SIG-M5 treated with dmso at 0.1 percent for 504 hours (cell line): ENCODE measurements around the gene GHR.
"Not testable (repeated sequence)": the region's sequence is repeated elsewhere in the genome, so short reads cannot be mapped to it uniquely, and the experiment has no call there.

Experiments
- DNase-seq: peaks from one replicate; lab custom pipeline; 2025; ENCODE audit not compliant: unreplicated experiment; lab: John Stamatoyannopoulos, UW

GHR gene

DNA sequence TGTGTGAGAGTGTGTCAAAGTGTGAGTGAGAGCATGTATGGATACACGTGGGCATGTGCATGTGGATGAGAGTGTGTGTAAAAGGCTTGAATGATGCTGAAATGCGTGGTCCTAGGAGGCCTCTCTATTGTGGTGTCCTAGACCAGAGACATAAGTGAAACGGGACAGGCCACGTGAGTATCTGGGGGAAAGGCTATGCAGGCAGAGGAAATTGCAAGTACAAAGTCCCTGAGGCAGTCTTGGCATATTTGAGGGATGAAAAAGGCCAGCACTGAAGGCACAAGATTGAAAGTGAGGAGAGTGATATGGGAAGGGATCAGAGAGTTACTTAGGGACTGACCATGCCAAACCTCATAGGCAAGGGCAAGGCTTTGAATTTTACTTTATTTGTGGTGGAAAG lies 266.2 kb downstream of the GHR start:
- DNase-seq: no peak

DNA sequence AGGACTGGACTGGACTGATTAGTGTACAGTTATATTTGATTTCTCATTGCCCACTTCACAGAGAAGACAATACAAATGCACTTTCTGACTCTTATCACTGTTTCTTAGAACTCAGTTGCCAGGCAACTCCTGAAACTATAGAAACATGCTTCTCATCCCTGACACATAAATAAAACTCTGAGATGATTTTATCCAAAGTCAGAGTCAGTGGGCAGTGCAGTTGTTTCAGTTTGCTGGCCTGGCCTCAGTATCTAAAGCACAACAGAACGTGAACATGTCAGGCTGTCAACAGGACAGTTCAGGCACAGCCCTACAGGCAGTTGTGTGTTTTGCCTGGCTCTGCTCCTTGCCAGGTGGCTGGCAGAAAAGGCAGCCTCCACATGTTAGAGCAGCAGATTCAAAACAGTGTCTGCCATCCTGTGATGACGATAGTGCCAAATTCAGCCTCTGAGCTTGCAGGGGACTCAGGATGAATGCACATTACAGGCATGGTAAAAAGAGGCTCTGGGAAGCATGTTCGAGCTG lies 268.2 kb downstream of the GHR start:
- DNase-seq: no peak

DNA sequence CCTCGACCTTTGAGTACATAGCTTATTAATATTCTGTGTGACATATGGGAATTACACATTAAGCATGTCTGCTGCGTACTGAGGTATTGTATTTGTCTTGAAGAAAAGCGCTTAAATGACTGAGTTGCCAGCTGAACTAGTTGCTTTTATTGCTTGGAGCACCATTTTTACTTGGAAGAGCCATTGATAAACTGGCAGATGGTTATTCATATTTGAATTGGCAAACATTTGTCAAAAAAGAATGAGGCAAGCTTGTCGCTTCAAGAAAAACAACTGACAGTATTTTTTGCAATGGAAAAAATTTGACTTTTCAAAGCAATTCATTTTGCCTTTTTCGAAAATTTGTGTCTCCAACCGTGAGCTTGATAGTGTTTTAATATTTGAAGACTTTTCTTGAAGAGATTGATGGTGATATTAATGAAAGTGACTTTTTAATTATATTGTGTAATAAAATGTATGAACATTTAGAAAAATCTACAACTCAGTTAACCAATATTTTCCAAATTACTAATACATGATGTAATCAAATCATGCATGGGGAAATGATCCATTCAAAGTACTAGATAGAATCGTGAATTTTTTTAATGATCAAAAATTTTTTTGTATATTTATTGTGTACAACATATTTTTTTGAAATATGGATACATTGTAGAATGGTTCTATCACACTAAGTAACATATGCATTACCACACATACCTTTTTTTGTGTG lies 278.3 kb downstream of the GHR start:
- DNase-seq: no peak

DNA sequence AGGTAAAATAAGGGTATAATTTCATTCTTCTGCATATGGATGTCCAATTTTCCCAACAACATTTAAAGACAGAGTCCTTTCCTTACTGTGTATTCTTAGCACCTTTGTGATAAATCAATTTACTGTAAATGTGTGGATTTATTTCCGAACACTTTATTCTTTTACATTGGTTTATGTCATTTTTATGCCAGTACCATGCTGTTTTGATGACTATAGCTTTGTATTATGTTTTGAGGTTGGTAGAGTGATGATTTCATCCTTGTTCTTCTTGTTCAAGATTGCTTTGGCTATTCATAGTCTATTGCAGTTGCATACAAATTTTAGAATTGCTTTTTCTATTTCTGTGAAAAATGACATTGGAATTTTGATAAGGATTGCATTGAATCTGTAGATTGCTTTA lies 280.0 kb downstream of the GHR start:
- no peak for DNase-seq

DNA sequence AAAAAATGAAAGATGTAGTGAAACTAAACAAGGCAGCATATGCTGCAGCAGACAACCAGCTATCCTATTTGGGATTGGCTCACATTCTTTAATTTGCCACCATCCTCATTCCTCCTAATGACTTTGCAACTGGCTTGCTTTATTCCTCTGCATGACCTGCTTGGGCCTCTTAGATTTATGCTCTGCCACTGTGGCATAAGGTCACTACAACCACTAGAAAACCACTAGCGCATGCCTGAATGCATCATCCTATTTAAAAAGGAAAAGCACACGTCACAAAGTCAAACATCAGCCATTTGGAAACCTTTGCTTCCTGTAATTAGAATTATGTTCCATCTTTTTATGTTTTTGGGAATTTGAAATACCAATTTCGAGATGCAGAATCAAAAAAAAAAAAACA lies 292.5 kb downstream of the GHR start:
- no peak for DNase-seq

DNA sequence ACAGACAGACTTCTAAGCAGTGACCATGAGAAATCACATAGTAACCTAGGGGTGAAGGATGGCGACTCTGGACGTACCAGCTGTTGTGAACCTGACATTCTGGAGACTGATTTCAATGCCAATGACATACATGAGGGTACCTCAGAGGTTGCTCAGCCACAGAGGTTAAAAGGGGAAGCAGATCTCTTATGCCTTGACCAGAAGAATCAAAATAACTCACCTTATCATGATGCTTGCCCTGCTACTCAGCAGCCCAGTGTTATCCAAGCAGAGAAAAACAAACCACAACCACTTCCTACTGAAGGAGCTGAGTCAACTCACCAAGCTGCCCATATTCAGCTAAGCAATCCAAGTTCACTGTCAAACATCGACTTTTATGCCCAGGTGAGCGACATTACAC lies 295.4 kb downstream of the GHR start:
- DNase-seq: no peak

DNA sequence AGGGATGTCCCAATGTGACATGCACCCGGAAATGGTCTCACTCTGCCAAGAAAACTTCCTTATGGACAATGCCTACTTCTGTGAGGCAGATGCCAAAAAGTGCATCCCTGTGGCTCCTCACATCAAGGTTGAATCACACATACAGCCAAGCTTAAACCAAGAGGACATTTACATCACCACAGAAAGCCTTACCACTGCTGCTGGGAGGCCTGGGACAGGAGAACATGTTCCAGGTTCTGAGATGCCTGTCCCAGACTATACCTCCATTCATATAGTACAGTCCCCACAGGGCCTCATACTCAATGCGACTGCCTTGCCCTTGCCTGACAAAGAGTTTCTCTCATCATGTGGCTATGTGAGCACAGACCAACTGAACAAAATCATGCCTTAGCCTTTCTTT lies 295.8 kb downstream of the GHR start:
- no peak for DNase-seq

DNA sequence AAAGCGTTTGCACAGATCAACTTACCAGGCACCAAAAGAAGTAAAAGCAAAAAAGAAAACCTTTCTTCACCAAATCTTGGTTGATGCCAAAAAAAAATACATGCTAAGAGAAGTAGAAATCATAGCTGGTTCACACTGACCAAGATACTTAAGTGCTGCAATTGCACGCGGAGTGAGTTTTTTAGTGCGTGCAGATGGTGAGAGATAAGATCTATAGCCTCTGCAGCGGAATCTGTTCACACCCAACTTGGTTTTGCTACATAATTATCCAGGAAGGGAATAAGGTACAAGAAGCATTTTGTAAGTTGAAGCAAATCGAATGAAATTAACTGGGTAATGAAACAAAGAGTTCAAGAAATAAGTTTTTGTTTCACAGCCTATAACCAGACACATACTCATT lies 297.0 kb downstream of the GHR start:
- DNase-seq: no peak

DNA sequence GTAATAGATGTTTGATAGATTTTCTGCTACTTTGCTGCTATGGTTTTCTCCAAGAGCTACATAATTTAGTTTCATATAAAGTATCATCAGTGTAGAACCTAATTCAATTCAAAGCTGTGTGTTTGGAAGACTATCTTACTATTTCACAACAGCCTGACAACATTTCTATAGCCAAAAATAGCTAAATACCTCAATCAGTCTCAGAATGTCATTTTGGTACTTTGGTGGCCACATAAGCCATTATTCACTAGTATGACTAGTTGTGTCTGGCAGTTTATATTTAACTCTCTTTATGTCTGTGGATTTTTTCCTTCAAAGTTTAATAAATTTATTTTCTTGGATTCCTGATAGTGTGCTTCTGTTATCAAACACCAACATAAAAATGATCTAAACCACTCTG lies 298.2 kb downstream of the GHR start:
- DNase-seq: no peak

DNA sequence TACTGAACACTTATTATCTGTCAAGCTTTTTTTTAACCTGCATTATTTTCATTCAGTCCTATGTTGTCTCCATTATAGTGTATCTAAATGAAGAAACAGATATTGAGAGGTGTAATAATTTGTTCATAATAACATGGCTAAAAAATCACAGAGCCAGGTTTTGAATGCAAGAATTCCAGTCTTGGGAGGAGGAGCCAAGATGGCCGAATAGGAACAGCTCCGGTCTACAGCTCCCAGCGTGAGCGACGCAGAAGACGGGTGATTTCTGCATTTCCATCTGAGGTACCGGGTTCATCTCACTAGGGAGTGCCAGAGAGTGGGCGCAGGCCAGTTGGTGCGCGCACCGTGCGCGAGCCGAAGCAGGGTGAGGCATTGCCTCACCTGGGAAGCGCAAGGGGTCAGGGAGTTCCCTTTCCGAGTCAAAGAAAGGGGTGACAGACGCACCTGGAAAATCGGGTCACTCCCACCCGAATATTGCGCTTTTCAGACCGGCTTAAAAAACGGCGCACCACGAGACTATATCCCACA lies 311.4 kb downstream of the GHR start:
- not testable (repeated sequence) for DNase-seq

DNA sequence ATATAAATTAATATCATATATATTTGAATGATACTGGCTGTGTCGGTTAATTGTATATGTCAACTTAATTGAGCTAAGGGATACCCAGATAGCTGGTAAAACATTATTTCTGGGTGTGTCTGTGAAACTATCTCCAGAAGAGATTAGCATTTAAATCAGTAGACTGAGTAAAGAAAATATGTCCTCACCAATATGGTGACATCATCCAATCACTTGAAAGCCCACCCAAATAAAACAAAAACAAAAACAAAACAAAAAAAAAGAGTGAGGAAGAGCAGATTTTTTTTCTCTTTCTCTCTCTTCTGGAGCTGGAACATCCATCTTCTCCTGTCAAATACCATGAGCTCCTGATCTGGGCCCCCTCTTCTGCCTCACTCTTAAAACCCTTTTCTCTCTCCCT lies 317.7 kb downstream of the GHR start:
- DNase-seq: no peak

DNA sequence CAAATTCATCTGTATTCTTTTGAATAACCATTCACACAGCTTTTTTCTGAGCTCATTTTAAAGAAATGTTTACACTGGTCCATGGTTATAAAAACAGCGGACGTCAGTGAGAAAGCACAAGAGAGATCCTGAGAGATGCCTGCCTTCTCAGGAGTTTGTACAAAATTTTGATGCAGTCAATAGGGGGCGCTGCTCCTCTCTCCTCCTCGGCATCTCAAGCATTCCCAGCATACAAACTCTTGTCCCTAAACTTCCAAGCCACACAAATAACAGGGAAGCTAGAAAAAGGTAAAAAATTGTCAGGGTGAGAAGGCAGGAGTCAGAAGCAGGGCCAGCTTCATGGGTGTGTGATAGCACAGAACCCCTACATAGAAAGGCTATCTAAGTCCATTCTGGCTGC lies 322.2 kb downstream of the GHR start:
- no peak for DNase-seq

DNA sequence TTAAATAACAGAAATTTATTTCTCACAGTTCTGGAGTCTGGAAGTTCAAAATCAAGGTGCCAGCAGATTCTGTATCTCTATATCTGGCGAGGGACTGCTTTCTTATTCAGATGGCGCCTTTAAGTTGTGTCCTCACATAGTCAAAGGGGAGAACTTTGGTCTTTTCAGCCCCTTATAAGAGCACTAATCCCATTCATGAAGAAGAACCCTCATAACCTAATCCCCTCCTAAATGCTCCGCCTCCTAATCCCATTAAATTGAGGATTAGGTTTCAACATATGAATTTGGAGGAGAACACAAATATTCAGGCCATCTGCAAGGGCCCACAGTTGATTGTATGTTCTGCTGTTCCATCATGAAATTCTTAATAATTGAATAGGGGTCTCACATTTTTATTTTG lies 322.6 kb downstream of the GHR start:
- no peak for DNase-seq

DNA sequence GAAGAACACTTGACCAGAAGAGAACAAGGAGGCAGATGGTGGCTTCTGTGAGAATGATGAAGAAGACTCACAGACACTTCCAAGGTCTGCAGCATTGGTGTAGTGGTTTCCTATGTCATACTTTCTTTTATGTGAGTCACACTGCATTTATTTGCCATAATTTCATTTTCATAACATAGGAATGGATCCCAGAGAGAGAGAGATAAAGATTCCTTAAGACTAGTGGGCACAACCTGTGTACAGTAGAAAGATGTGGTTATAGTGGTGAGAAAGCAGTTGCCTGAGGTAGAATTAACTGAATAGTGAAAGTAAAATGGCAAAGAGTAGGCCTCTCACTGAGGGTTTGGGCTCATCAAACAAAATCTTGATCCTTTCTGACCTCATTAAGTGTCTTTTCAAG lies 325.8 kb downstream of the GHR start:
- no peak for DNase-seq

DNA sequence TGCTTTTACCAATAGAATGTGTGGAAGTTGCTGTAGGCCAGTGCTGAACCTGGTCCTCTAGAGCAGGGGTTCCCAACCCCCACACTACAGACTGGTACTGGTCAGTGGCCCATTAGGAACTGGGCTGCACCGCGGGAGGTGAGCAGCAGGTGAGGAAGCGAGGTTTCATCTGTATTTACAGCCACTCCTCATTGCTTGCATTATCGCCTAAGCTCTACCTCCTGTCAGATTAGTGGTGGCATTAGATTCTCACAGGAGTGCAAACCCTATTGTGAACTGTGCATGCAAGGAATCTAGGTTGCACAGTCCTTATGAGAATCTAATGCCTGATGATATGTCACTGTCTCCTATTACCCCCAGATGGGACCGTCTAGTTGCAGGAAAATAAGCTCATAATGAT lies 327.3 kb downstream of the GHR start:
- no peak for DNase-seq

DNA sequence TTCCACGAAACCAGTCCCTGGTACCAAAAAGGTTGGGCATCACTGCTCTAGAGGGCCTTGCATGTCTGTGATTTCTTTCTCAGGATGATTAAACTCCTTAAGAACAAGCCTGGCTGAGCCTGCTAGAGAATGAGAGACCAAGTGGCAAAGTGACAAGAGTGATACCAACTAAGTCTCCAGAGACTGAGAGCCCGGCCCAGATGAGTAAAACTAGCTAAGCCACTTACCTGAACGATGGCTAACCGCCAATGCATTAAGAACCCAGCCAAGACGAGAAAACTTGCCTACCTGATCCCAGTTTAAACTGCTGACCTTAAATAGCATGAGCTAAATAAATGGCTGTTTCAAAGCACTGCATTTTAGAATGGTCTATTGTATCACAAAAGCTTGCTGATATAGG lies 327.8 kb downstream of the GHR start:
- no peak for DNase-seq

DNA sequence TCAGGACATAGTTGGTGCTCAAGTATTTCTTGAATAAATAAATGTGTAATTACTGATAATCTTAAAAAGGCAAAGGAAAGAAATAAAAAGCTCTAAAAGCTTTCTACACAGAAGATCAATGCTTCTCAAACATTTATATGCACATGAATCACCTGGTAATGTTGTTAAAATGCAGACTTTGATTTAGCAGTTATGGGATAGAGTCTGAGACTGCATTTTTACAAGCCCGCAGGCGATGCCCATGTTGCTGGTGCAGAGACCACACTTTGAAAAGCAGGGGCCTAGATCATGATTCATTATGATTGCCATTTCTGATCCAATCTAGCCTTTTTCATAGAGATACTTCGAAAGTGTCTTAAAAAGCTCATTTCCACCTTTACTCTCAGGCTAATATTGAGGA lies 329.9 kb downstream of the GHR start:
- no peak for DNase-seq

DNA sequence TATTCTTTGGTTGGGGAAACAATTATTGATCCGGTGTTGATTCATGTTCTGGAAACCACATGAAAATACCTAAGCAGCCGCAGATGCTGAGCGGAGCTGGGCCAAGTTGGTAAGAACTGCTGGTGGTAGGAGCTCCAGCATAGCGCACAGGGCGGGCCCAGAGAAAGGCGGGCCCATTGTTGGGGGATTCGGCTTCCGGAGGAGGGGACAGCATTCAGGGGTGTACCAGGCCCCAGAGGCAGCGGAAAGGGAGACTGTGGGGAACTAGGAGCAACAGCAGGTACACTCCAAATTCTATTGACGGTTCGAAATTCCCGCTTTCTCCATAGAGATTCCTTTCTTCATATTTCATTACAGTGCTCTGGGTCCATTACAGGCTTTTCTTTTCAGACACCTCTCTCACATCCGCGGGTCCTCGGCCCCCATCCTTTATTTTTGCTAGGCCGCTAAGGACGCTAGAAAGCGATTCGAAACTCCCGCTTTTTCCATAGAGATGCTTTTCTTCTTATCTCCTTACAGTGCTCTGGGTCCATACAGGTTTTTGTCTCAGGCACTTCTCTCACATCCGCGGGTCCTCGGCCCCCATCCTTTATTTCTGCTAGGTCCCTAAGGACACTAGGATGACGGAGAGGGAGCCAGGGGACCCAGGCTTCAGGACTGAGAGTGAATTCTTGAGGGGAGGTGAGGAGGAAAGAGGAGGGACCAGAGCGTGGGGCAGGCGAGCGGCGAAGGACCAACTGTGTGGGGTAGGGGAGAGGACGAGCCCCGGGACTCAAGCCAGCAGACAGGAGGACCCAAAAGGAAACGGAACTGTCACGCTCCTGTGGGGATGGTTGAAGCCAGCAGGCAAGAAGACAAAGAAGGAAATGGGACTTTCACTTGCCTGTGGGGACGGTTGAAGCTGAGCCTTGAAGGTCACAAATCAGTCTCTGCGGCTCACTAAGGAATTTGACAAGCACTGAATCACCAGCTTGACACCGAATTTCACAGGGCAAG lies 333.7 kb downstream of the GHR start, which contains the start of gene CCDC152:
CCDC152 (plus strand) TSS at position 213 of the 996 bp plus-strand sequence. CDS start 2,304 bp downstream, outside the sequence.
- DNase-seq: no peak

DNA sequence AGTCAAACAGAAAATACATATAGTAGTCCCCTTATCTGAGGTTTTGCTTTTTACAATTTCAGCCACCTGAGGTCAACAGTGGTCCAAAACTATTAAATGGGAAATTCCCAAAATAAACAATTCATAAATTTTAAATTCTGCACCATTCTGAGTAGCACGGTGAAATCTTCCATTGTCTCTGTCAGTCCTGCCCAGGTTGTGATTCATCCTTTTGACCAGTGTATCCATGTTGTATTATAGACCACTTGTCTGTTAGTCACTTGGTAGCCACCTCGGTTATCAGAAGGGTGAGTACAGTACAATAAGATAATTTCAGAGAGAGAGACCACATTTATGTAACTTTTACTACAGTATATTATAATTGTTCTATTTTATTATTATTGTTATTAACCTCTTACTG lies 336.2 kb downstream of the GHR start:
- DNase-seq: no peak

DNA sequence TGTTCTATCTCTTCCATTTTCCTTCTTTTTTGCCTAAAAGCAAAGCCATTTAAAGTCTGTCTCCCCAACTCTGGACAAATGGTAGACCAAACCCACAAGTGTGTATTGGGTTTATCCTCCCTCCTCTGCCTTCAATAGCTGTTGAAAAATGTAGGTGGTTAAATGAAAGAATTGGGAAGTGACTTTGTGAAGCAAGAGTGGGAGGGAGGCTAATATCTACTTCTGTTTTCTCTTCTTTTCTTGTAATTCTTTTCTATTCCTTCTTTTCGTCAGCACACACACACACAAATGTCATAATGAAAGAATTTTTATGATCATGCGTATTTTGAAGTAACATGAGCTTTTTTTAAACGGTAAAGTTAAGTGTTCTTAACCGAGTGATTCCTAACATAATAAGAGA lies 337.2 kb downstream of the GHR start:
- peak; percentile 41 for DNase-seq

DNA sequence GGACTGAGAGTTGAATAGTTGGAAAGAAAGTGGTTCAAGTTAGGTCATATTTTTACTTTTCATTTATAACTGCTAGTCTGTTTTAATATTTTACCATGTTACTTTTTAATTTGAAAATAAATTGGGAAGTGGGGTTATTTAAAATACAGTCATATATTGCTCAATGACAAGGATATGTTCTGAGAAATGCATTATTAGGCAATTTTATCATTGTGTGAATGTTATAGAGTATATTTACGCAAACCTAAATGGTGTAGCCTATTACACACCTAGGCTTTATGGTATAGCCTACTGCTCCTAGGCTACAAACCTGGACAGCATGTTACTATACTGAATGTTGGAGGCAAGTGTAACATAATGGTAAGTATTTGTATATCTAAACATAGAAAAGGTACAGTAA lies 338.6 kb downstream of the GHR start:
- no peak for DNase-seq
